OCI-M2 (cell line): ENCODE results near the gene ZNF438.
"Not testable (repeated sequence)": the region's sequence is repeated elsewhere in the genome, so short reads cannot be mapped to it uniquely, and the experiment has no call there.

Experiments
- DNase-seq: peaks from one replicate; lab custom pipeline; 2025; ENCODE audit not compliant: unreplicated experiment; lab: John Stamatoyannopoulos, UW

The ZNF438 gene

GRCh38 chr10:30816159-30816819, 215.4 kb downstream of the ZNF438 start:
- DNase-seq = no peak

- DNase-seq = no peak
Measured at GRCh38 chr10:30813872-30814481, 217.7 kb downstream of the ZNF438 start.

- DNase-seq = no peak
Measured at GRCh38 chr10:30812018-30812851, 219.4 kb downstream of the ZNF438 start.

DNA sequence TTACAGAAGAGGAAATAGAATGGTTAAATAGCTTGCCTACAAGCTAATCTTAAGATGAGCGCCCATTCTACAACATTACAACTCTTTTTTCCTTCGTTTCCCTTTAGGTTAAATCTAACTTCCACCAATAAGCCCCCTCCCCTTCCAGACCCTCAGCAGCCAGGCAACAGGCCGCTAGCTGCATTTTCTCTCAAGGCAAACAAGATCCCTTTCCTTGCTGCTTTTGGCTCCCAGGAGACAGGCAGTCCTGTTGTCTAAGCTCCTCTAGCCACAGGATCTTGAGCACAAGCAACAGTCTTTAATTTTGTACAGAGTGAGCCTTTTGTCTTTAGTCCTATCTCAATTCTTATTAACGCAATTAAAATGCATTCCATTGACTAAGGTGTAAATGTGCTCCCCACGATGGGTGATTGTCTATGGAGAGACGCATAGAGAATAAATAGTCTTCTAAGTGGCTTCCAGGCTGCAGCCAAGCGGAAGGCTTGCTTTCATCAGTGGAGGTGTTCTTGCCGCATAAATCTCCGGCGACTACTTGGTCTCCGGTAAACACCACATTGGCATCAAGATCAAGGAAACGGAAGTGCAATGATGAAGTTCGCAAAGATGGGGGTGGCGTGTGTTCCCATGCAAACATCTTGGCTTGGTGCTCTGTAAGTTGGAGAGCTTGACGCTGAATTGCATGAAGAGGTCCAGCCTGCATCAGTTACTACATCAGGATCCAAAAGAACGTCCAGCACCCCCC, 220.2 kb downstream of the ZNF438 start:
- no peak for DNase-seq

GRCh38 chr10:30810416-30810815, 221.2 kb downstream of the ZNF438 start:
- DNase-seq = no peak

- DNase-seq = no peak
Measured at GRCh38 chr10:30806850-30807249, 224.8 kb downstream of the ZNF438 start.

GRCh38 chr10:30805061-30805460, 226.6 kb downstream of the ZNF438 start:
- DNase-seq = no peak

DNA sequence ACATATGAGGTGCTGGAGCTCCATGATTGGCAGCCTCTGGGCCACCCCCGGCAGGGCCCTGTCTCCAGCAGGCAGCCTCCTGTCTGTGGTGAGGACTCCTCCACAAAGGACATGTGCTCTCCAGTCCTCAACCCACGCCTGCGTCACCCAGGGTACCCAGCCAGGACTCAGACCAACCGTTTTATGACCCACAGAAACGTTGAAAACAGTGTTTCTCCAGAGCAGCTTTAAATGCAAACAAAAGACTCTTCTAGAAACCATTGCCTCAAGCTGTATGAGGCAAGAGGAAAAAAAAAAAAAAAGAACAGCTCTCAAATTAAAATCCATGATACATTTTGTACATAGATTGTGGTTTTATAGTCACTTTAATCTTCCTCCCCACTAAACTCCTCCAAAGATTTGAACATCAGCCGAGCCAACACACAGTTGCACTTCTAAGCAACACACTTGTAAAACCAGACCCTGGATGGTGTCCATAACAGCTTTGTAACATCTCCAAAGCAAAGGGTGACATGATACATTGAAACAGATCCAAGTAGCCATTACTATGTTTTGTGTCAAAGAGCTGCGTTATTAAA, 227.1 kb downstream of the ZNF438 start:
- no peak for DNase-seq

DNA sequence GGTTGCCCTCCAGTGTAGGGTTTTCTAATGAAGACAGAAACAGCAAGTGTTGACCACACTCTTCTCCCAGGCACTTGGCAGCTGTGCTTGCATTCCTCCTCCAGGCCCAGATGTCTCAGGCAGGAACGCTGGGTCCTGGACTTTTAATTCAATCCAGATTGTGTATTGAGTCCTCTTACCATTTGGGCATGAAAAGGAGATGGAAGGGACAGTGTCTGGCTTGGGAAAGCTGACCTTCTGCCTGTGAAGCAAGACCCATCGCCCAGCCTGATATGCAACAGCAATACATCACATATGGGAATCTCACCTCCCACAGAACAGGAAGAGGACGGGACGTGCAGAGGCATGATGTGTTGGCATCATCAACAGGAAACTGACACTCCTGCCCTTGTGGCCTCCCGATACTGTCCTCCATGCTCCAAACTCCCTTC, 227.8 kb downstream of the ZNF438 start:
- DNase-seq = no peak

- DNase-seq = no peak
Measured at GRCh38 chr10:30803058-30803457, 228.6 kb downstream of the ZNF438 start.

GRCh38 chr10:30800368-30800767, 231.3 kb downstream of the ZNF438 start:
- no peak for DNase-seq

DNA sequence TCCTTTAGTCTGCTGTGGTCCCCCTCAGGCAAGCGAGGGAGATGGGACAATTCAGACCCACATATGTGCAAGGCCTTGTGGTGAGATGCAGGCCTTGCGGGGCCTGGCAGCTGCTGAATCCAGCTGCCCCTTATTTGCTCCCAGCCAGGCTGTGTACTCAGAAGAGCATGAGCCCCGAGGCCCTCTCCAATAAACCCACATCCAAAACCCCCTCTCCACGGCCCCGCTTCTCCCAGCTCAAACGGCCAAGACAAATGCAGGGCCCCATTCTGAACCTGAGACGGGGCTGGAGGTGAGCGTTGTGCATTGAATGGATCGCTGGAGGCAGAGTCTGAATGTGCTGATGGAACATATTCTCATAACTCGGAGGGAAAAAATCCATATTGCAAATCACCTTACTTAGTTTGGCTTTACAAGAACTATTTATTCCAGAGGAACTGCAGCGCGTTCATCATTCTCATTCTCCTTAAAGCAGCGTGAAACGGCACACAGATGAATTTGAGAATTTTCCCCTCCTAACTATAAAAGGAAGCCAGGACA, 232.9 kb downstream of the ZNF438 start:
- DNase-seq = no peak

DNA sequence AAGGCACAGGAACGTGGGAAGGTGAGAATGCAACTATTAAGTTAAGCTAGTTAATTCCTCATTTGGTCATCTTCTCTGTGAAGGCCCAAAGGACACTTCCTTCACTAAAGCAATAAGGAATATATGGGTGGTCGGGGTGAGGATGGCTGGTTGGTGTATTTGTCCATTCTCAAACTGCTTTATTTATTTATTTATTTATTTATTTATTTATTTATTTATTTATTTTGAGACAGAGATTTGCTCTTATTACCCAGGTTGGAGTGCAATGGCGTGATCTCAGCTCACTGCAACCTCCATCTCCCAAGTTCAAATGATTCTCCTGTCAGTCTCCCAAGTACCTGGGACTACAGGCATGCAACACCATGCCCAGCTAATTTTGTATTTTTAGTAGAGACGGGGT, 236.6 kb downstream of the ZNF438 start:
- DNase-seq = not testable (repeated sequence)
